Lower leg skin (tissue), 4 donors: ENCODE measurements around the gene TEC. TPM values are rescaled to one million over a fixed set of nuclear protein-coding genes. Genes with fewer than 3 reads are reported as not detected.

Experiments used
- DNase-seq, 2 donors: peaks; one replicate each; pipeline ENCODE4 v3.0.0-alpha.2; 2019; ENCODE audit warnings: low spot score in 2 of 2
- H3K4me3 ChIP-seq: fragments of 200-600 bp; sonication (generic); 2 replicates; pipeline ENCODE4 v1.5.1; 2017; ENCODE audit warnings: mild to moderate bottlenecking, low read depth; ENCODE audit not compliant: poor library complexity, severe bottlenecking
- CTCF ChIP-seq, 3 donors: fragments of 450-650 bp; IDR thresholded peaks; one replicate each; pipeline ENCODE4 v1.5.1; 2016; ENCODE audit warnings: antibody characterized with exemption in 3 of 3, mild to moderate bottlenecking in 3 of 3, moderate library complexity in 2 of 3
- POLR2A ChIP-seq, 2 donors: fragments of 450-650 bp; IDR thresholded peaks; one replicate each; pipeline ENCODE4 v1.6.1; 2016 to 2017; ENCODE audit warnings: antibody characterized with exemption in 2 of 2, mild to moderate bottlenecking in 1 of 2, moderate library complexity in 1 of 2
- WGBS, 2 donors: methylation state at CpG; one replicate each; pipeline ENCODE4 v1.1.5; 2018; 5-methylcytosine and 5-hydroxymethylcytosine counted together
- intact Hi-C: fragments of 100-400 bp; cut with DNase I; formaldehyde crosslinking; loops from one replicate; pipeline ENCODE4 v1.15.0; 2023; ENCODE audit warnings: low total_unique reads
- total RNA-seq, 4 donors: library from RNA; depleted of rRNA; stranded (reverse); fragments of >200 nt; gene quantifications; one replicate each; pipeline ENCODE4 v1.1.0, GENCODE V29; 2016

Gene TEC
- total RNA-seq, 4 donors from 2014 or later = 6.8 to 10.5 (median 8.8) TPM

- no peak for TF ChIP-seq CTCF (IDR thresholded peaks at IDR 0.05)
- no peak for TF ChIP-seq POLR2A (IDR thresholded peaks at IDR 0.05)
- no peak overlapping the region for H3K4me3 ChIP-seq
- WGBS, 2 donors = 94 to 97% methylated on average over 3 of the region's 3 CpGs
- intact Hi-C loops = no loop called here
- no peak for DNase-seq
These were observed 26.2 kb downstream of the TEC start for GRCh38 chr4:48243429-48243828.

- intact Hi-C loops = no loop called here
- 83 to 88% methylated on average over 1 of the region's 1 CpG for WGBS, 2 donors
- TF ChIP-seq CTCF (IDR thresholded peaks at IDR 0.05) = no peak
- no peak for TF ChIP-seq POLR2A (IDR thresholded peaks at IDR 0.05)
- DNase-seq = no peak
- no peak overlapping the region for H3K4me3 ChIP-seq
These were observed 27.0 kb downstream of the TEC start for GRCh38 chr4:48242511-48243195.

GRCh38 chr4:48241731-48242130 lies 27.9 kb downstream of the TEC start:
- intact Hi-C loops = no loop called here
- DNase-seq = no peak
- TF ChIP-seq POLR2A (IDR thresholded peaks at IDR 0.05) (no peak), CTCF (IDR thresholded peaks at IDR 0.05) (no peak)
- H3K4me3 ChIP-seq = no peak overlapping the region
- WGBS, 2 donors = 89 to 90% methylated on average over 2 of the region's 2 CpGs

GRCh38 chr4:48237996-48238645 lies 31.5 kb downstream of the TEC start:
- DNase-seq = no peak
- intact Hi-C loops = no loop called here
- 31 to 40% methylated on average over 4 of the region's 4 CpGs for WGBS, 2 donors
- no peak overlapping the region for H3K4me3 ChIP-seq
- TF ChIP-seq CTCF (IDR thresholded peaks at IDR 0.05) (no peak), POLR2A (IDR thresholded peaks at IDR 0.05) (no peak)

- no peak for DNase-seq
- H3K4me3 ChIP-seq = no peak overlapping the region
- 95 to 100% methylated on average over 1 of the region's 1 CpG for WGBS, 2 donors
- intact Hi-C loops = no loop called here
- no peak for TF ChIP-seq CTCF (IDR thresholded peaks at IDR 0.05)
- no peak for TF ChIP-seq POLR2A (IDR thresholded peaks at IDR 0.05)
These were observed 34.6 kb downstream of the TEC start for GRCh38 chr4:48235050-48235449.
